Neural crest cell (in vitro differentiated cells): ENCODE results near the gene CEP135. TPM values are rescaled to one million over a fixed set of nuclear protein-coding genes. Genes with fewer than 3 reads are reported as not detected.
A peak's percentile ranks its signal among the peaks of the same experiment; 100 is the strongest.

ENCODE experiments used
- DNase-seq: peaks from one replicate; pipeline ENCODE4 v3.0.0; 2021; ENCODE audit warnings: low read depth, mixed read lengths, low spot score
- H3K27ac Mint-ChIP-seq: one replicate; pipeline ENCODE4 v1.8.0; 2021; ENCODE audit warnings: mild to moderate bottlenecking, mixed read lengths; ENCODE audit not compliant: unreplicated experiment
- H3K27me3 Mint-ChIP-seq: 2 replicates; pipeline ENCODE4 v1.8.0; 2021; ENCODE audit warnings: low read depth, mild to moderate bottlenecking, mixed read lengths
- H3K36me3 Mint-ChIP-seq: 2 replicates; pipeline ENCODE4 v1.8.0; 2021; ENCODE audit warnings: low read depth, mild to moderate bottlenecking, mixed read lengths
- H3K4me1 Mint-ChIP-seq: 2 replicates; pipeline ENCODE4 v1.8.0; 2021; ENCODE audit warnings: mixed read lengths
- H3K4me3 Mint-ChIP-seq: one replicate; pipeline ENCODE4 v1.8.0; 2021; ENCODE audit warnings: mild to moderate bottlenecking, mixed read lengths
- H3K9me3 Mint-ChIP-seq: 2 replicates; pipeline ENCODE4 v1.8.0; 2021; ENCODE audit warnings: mixed read lengths
- CTCF ChIP-seq: fragments of 200-600 bp; sonication (generic); conservative IDR thresholded peaks from 2 replicates; pipeline ENCODE4 v1.5.0; 2021; ENCODE audit warnings: antibody characterized with exemption, mild to moderate bottlenecking
- long read RNA-seq: library from polyadenylated mRNA; unstranded; transcript quantifications from one replicate; pipeline ENCODE4 v2.0.0, GENCODE V29; 2020
- total RNA-seq: library from RNA; stranded (reverse); gene quantifications from 2 replicates; pipeline ENCODE4 v1.2.1, GENCODE V29; 2021

CEP135 gene
- total RNA-seq = 16.8 and 17.4 TPM in 2 replicates
- long read RNA-seq, partial matches to known transcripts = 28 of 37 reads
- long read RNA-seq, other reads (novel, unspliced or antisense) = 8 of 37 reads

GRCh38 chr4:55948726-55949481 lies at the start of gene CEP135:
TSS of gene CEP135 (plus strand) at chr4:55948945. CDS start at chr4:55952131, 3,186 bp downstream.
- Mint-ChIP-seq H3K4me1 (peaks cover 25% of the 10 kb centered on the region), H3K36me3 (peaks cover 2% of the 10 kb centered on the region), H3K4me3 (peak within 1 kb of the TSS; percentile 89), H3K27me3 (no peaks in the 10 kb centered on the region), H3K9me3 (no peaks in the 10 kb centered on the region), H3K27ac (peak within 1 kb of the TSS; percentile 98)
- peak; percentile 99 for TF ChIP-seq CTCF
- DNase-seq = peak; percentile 93

- peaks cover 9% of the 10 kb centered on the region for H3K36me3 Mint-ChIP-seq
- H3K9me3 Mint-ChIP-seq = no peaks in the 10 kb centered on the region
- no peaks in the 10 kb centered on the region for H3K4me1 Mint-ChIP-seq
- H3K27me3 Mint-ChIP-seq = no peaks in the 10 kb centered on the region
- H3K27ac Mint-ChIP-seq = no peak overlapping the region
- TF ChIP-seq CTCF = no peak
- DNase-seq = no peak
- no peak overlapping the region for H3K4me3 Mint-ChIP-seq
Observed at GRCh38 chr4:55902677-55903076, 46.1 kb upstream of the CEP135 start.

- no peaks in the 10 kb centered on the region for H3K27me3 Mint-ChIP-seq
- no peak overlapping the region for H3K4me3 Mint-ChIP-seq
- TF ChIP-seq CTCF = no peak
- no peaks in the 10 kb centered on the region for H3K4me1 Mint-ChIP-seq
- no peak overlapping the region for H3K27ac Mint-ChIP-seq
- no peaks in the 10 kb centered on the region for H3K9me3 Mint-ChIP-seq
- no peak for DNase-seq
- peaks cover 9% of the 10 kb centered on the region for H3K36me3 Mint-ChIP-seq
Observed at GRCh38 chr4:55903577-55903976, 45.2 kb upstream of the CEP135 start.

GRCh38 chr4:55904576-55904975 lies 44.2 kb upstream of the CEP135 start:
- DNase-seq = no peak
- Mint-ChIP-seq H3K27ac (no peak overlapping the region), H3K27me3 (no peaks in the 10 kb centered on the region), H3K36me3 (peaks cover 9% of the 10 kb centered on the region), H3K4me1 (no peaks in the 10 kb centered on the region), H3K4me3 (no peak overlapping the region), H3K9me3 (peaks cover 2% of the 10 kb centered on the region)
- no peak for TF ChIP-seq CTCF

- no peaks in the 10 kb centered on the region for H3K4me1 Mint-ChIP-seq
- no peak overlapping the region for H3K4me3 Mint-ChIP-seq
- TF ChIP-seq CTCF = no peak
- no peak for DNase-seq
- peaks cover 2% of the 10 kb centered on the region for H3K9me3 Mint-ChIP-seq
- no peaks in the 10 kb centered on the region for H3K27me3 Mint-ChIP-seq
- H3K36me3 Mint-ChIP-seq = peaks cover 6% of the 10 kb centered on the region
- H3K27ac Mint-ChIP-seq = no peak overlapping the region
Observed at GRCh38 chr4:55906323-55906722, 42.4 kb upstream of the CEP135 start.
